Activated CD8-positive, alpha-beta T cell treated with anti-CD3 and anti-CD28 coated beads for 36 hours (primary cell): Measurements from ENCODE around the gene WSCD2. TPM values are rescaled to one million over a fixed set of nuclear protein-coding genes. Genes with fewer than 3 reads are reported as not detected.

Experiments
- ATAC-seq: fragments of 200-7000 bp; cut with Tn5 transposase; one replicate; pipeline ENCODE4 v1.10.0; 2021; ENCODE audit warnings: mild to moderate bottlenecking, moderate library complexity
- CTCF ChIA-PET: fragments of 350-600 bp; sonication (Branson Sonifier 250); formaldehyde crosslinking; loops from one replicate; lab custom pipeline; 2021; ENCODE audit warnings: antibody characterized with exemption; lab: Charles Lee
- POLR2A ChIA-PET: fragments of 350-600 bp; sonication (Branson Sonifier 250); formaldehyde crosslinking; loops from one replicate; lab custom pipeline; 2021; ENCODE audit warnings: antibody characterized with exemption; lab: Charles Lee
- DNase-seq: peaks from one replicate; pipeline ENCODE4 v3.0.0-alpha.2; 2020
- H3K27ac Mint-ChIP-seq: one replicate; pipeline ENCODE4 v1.8.0; 2021; ENCODE audit warnings: mild to moderate bottlenecking, mixed read lengths
- H3K27me3 Mint-ChIP-seq: one replicate; pipeline ENCODE4 v1.8.0; 2021; ENCODE audit warnings: mixed read lengths
- H3K36me3 Mint-ChIP-seq: one replicate; pipeline ENCODE4 v1.8.0; 2021; ENCODE audit warnings: low read depth, mixed read lengths
- H3K4me1 Mint-ChIP-seq: one replicate; pipeline ENCODE4 v1.8.0; 2021; ENCODE audit warnings: low read depth, mixed read lengths
- H3K4me3 Mint-ChIP-seq: one replicate; pipeline ENCODE4 v1.8.0; 2021; ENCODE audit warnings: mild to moderate bottlenecking, moderate library complexity, mixed read lengths
- H3K9me3 Mint-ChIP-seq: one replicate; pipeline ENCODE4 v1.8.0; 2021; ENCODE audit warnings: mixed read lengths
- CTCF ChIP-seq: fragments of 200-600 bp; IDR thresholded peaks from one replicate; pipeline ENCODE4 v1.8.0; 2022; ENCODE audit warnings: antibody characterized with exemption, mild to moderate bottlenecking
- intact Hi-C: fragments of 100-400 bp; cut with micrococcal nuclease; formaldehyde crosslinking; loops from one replicate; pipeline ENCODE4 v1.10.0; 2022
- total RNA-seq, 2 experiments: library from RNA; stranded (reverse); gene quantifications; one replicate each; pipeline ENCODE4 v1.2.3, GENCODE V29; 2021

The WSCD2 gene
- total RNA-seq, 2 experiments from 2014 or later = not detected

GRCh38 chr12:108287227-108287626 is 158.1 kb downstream of the WSCD2 start:
- ChIA-PET CTCF (no interaction called here), POLR2A (interaction anchor here (0.7 kb wide), 1 partner anchor 158 kb away, joined by 3 read pairs; the partner anchor contains the start of gene WSCD2)
- H3K4me1 Mint-ChIP-seq = peaks cover 11% of the 10 kb centered on the region
- no peak for DNase-seq
- ATAC-seq = no peak
- intact Hi-C loops = no loop called here
- no peak for TF ChIP-seq CTCF
- H3K27me3 Mint-ChIP-seq = no peaks in the 10 kb centered on the region
- H3K9me3 Mint-ChIP-seq = no peaks in the 10 kb centered on the region
- H3K4me3 Mint-ChIP-seq = no peak overlapping the region
- H3K27ac Mint-ChIP-seq = no peak overlapping the region
- no peaks in the 10 kb centered on the region for H3K36me3 Mint-ChIP-seq

GRCh38 chr12:108289350-108290161 is 160.5 kb downstream of the WSCD2 start:
- TF ChIP-seq CTCF = no peak
- ChIA-PET POLR2A (no interaction called here), CTCF (no interaction called here)
- Mint-ChIP-seq H3K27me3 (no peaks in the 10 kb centered on the region), H3K4me3 (no peak overlapping the region), H3K4me1 (no peaks in the 10 kb centered on the region), H3K27ac (no peak overlapping the region), H3K9me3 (no peaks in the 10 kb centered on the region), H3K36me3 (no peaks in the 10 kb centered on the region)
- intact Hi-C loops = no loop called here
- DNase-seq (no peak), ATAC-seq (no peak)

- Mint-ChIP-seq H3K27me3 (no peaks in the 10 kb centered on the region), H3K36me3 (no peaks in the 10 kb centered on the region), H3K27ac (no peak overlapping the region), H3K9me3 (no peaks in the 10 kb centered on the region), H3K4me3 (no peak overlapping the region), H3K4me1 (peaks cover 22% of the 10 kb centered on the region)
- no peak for DNase-seq
- ChIA-PET POLR2A (no interaction called here), CTCF (no interaction called here)
- intact Hi-C loops = no loop called here
- no peak for ATAC-seq
- no peak for TF ChIP-seq CTCF
Observed at GRCh38 chr12:108295641-108296040, 166.6 kb downstream of the WSCD2 start.

- H3K27me3 Mint-ChIP-seq = no peaks in the 10 kb centered on the region
- ATAC-seq (no peak), DNase-seq (no peak)
- intact Hi-C loops = no loop called here
- H3K9me3 Mint-ChIP-seq = peaks cover 4% of the 10 kb centered on the region
- H3K4me1 Mint-ChIP-seq = peaks cover 29% of the 10 kb centered on the region
- no peak overlapping the region for H3K27ac Mint-ChIP-seq
- no peaks in the 10 kb centered on the region for H3K36me3 Mint-ChIP-seq
- ChIA-PET CTCF (no interaction called here), POLR2A (no interaction called here)
- TF ChIP-seq CTCF = no peak
- no peak overlapping the region for H3K4me3 Mint-ChIP-seq
Observed at GRCh38 chr12:108296945-108297344, 167.9 kb downstream of the WSCD2 start.

- Mint-ChIP-seq H3K4me3 (no peak overlapping the region), H3K36me3 (no peaks in the 10 kb centered on the region), H3K27me3 (no peaks in the 10 kb centered on the region), H3K4me1 (peaks cover 32% of the 10 kb centered on the region), H3K9me3 (peaks cover 4% of the 10 kb centered on the region), H3K27ac (no peak overlapping the region)
- ChIA-PET POLR2A (interaction anchor here (1.0 kb wide), 1 partner anchor 12 kb away, joined by 3 read pairs; no protein-coding TSS in a partner anchor), CTCF (no interaction called here)
- ATAC-seq = no peak
- intact Hi-C loops = no loop called here
- TF ChIP-seq CTCF = no peak
- DNase-seq = no peak
Observed at GRCh38 chr12:108297424-108297823, 168.3 kb downstream of the WSCD2 start.
